ENCODE results near the gene RBM39.
"Not testable (repeated sequence)": the region's sequence is repeated elsewhere in the genome, so short reads cannot be mapped to it uniquely, and the experiment has no call there.

The RBM39 gene

DNA sequence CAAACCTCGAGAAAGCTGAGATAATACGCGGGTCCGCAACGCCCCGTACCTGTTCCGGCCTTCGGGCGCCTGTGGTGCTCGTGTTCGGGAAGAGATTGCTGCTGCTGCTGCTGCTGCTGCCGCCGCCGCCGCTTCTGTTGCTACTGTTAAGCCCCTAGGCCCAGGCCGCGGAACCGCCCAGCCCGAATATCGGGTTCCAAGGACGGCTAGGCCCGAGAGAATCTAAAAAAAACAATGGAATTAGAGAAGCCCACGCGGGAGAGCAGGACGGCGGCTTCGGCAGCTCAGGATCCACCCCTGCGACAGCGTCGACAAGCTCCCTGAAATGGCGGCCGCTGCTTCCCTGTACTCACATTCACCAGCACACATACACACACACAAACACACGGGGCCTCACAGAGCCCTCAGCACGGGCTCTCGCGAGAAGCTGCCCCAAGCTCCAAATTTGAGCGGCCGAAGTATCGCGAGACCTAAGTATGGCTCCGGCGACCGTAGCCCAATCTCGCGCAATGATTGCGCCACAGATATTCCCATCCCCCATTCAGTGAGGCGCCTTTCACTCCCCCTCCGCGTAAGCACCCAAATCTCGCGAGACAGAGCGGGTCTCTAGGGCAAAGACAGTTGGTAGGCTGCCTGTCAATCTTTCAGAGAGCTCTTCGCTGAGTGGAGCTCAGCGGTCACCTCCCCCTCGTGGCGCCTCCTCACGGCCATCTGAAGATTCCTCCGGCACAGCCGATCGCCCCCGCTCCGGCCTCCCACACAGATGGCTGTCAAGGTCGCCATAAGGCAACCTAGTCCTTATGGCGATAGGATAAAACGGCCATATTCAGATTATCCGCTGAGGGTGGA is at the start of gene RBM39:
RBM39 (minus strand) TSS at position 369 of the 849 bp plus-strand sequence. CDS start 1,386 bp downstream, outside the sequence.
- DNase-seq (ENCODE audit: low read depth): peak; percentile 98

DNA sequence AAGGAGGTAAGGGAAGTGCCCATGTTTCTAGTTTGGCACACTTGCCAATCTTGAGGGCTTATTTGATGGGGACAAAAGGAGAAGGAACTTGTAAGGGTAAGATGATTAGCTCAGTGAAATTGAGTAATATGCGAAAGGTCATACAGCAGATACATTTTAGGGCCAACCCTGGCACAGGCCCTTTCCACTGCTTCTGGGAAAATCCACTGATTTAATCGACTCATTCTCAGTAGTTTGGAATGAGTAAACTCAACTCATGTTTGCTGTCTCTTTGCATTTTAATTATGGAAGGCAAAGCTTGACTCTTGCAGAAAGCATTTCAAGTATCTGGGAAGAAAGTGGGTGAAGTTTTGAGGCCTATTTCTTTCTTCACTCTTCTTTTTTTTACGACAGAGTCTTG is 49.8 kb upstream of the RBM39 start:
- no peak for DNase-seq (ENCODE audit: low read depth)

DNA sequence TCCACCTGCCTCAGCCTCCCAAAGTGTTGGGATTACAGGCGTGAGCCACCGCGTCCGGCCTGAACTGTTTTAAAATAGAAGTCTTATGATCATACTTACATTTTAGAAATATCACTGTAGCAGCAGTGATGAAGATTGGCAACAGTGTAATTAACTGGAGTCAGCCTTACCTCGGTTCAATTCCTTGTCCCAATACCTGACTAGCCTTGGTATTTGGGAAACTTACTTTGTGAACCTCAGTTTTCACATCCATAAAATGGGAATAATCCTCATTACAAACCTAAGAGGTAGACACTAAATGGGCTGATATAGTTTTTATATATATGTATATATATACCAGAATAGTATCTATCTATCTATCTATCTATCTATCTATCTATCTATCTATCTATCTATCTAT is 49.0 kb upstream of the RBM39 start:
- DNase-seq (ENCODE audit: low read depth): no peak

GRCh38 chr20:35788796-35789195 is 46.7 kb upstream of the RBM39 start:
- DNase-seq (ENCODE audit: low read depth): no peak

DNA sequence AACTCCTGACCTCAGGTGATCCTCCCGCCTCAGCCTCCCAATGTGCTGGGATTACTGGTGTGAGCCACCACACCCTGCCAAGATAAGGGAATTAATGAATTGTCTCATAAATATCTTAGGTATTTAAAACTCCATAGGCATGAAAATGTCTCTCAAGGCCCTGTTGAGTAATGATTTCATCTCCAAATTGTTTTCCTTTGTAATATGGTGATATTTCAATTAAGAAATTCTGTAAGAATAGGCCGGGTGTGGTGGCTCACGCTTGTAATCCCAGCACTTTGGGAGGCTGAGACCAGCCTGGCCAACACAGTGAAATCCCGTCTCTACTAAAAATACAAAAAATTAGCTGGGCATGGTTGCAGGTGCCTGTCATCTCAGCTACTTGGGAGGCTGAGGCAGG is 43.5 kb upstream of the RBM39 start:
- not testable (repeated sequence) for DNase-seq (ENCODE audit: low read depth)

- DNase-seq (ENCODE audit: low read depth): not testable (repeated sequence)
Measured at GRCh38 chr20:35783811-35784210, 41.8 kb upstream of the RBM39 start.

DNA sequence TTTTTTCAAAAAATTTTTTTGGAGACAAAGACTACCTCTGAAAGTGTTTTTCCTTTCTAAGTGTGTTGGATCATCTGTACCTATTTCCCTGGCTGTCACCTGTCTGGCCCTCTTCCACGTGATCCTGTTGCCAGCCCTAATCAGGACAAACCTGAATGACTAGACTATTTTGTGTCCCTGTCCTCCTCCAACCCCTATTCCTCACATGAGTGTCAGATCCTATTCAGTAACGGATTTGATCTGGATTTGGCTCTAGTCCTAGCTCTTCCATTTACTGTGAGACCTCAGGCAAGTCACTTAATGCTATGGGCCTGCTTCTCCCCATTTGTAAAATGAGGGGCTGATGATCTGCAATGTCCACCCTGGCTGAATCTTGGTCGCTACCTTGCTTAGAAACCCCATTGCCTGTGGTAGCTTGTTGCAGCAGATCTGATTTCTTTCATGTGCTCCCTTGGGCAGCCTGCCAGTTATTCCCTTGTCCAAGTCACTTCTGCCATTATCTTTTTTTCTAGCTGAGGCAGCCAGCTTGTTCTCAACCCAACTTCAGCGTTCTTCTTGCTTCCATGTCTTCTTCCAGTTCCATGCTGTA is 34.5 kb upstream of the RBM39 start:
- no peak for DNase-seq (ENCODE audit: low read depth)

GRCh38 chr20:35774391-35774790 is 32.3 kb upstream of the RBM39 start:
- DNase-seq (ENCODE audit: low read depth): no peak

DNA sequence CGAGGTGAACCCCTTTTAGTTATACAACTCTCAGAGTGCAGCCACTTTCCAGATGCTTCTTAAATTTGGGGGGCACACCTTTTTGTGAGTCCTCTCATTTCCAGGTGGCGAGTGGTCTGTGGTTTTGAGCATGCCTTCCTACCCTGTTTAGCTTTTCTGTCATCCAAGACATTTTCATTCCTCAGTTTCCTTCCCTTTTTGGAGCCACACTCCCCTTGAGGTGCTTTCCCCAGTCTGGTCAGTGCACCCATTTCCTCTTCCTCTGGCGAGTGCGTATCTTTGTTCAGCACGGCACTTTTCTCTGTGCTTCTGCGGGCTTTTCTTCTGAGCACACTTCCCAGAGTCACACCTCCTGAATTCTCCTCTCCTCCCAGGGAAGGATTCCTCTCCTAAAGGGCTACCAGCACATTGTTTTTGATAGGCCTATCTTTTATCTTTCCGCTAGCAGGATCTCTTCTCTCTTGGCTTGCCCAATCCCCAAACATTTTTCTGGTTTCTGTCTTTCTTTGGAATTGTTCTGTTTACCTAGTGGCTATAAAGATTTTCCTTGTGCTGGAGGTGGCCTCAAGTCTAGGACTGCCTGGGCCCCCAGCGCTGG is 31.2 kb upstream of the RBM39 start:
- DNase-seq (ENCODE audit: low read depth): no peak

DNA sequence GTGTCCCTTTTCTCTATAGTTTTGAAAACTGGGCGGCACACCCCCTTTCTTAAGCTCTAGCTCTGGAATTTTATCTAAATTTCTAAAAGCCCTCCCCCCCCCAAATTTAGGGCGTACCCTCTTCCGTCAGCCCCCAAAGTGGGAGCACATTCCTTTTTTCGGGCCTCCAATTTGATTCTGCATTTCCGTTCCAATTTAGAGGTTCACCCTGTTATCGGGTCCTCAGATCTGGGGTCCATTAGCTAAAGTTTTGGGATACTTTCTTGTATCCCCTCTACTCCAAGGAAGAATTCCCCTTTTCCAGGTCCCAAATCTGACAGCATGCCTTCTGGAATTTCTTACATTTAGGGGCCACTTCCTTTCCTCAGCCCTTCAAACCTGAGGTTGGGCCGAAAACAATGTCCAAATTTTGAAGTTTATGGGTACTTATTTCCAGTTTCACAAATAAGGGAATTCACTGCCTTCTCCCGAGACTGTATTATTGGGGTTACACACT is 30.6 kb upstream of the RBM39 start:
- no peak for DNase-seq (ENCODE audit: low read depth)

DNA sequence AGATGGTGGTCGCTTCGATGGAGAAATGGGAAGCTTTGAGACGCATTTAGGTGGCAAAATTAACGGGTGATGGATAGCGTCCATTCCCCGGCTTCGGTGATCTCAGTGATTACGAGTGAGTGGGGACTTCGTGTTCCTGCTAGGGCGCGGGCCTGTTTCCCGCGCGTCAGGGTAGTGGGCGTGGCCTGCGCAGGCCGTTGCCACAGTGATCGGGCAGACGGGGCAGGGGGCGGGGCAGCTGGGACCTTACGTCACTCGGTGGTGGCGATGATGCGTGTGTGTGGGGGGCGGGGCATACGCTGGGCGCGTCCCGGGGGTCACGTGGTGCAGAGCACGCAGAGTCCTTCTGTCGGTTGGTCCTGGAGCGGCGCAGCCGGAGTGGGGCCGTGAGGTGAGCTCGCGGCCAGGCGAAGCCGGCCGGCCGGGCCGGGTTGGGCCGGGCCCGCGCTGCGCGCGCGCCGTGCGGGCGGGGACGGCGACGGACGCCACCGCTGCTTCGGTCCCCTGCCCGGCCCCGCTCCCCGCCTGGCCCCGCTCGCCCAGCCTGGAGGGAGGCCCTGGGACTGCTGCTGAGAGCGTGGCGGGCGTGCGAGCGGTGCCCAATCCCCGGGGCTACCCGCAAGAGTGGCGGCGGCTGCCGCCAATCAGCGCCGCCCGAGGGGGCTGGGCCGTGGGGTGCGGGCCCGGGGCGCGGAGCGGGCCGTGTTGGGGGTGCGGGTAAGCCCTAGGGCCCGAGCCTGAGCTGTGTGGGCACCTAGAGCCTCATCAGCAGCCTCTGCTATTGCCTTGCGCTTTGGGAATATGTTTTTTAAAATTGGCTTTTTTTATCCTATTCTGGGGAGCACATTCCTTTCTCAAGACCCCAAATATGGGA is 29.9 kb upstream of the RBM39 start, which contains the start of gene PHF20:
PHF20 (plus strand) TSS at position 327 of the 874 bp plus-strand sequence. CDS start 29,508 bp downstream, outside the sequence.
- DNase-seq (ENCODE audit: low read depth): peak; percentile 99

DNA sequence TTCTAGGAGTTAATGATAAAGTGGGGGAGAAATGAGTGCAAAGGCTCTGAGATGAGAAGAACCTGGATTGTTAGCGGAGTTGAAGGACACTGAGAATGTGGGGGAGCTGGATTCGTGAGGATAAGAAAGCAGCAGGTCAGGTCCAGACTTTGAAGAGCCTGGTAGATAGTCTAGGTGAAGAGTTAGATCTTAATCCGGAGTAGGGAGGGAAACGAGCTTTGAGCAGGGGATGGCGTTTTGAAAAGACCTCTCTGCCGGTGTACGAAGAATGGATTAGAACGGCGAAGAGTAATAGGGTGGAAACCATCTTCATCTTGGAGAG is 29.3 kb upstream of the RBM39 start:
- DNase-seq (ENCODE audit: low read depth): no peak

DNA sequence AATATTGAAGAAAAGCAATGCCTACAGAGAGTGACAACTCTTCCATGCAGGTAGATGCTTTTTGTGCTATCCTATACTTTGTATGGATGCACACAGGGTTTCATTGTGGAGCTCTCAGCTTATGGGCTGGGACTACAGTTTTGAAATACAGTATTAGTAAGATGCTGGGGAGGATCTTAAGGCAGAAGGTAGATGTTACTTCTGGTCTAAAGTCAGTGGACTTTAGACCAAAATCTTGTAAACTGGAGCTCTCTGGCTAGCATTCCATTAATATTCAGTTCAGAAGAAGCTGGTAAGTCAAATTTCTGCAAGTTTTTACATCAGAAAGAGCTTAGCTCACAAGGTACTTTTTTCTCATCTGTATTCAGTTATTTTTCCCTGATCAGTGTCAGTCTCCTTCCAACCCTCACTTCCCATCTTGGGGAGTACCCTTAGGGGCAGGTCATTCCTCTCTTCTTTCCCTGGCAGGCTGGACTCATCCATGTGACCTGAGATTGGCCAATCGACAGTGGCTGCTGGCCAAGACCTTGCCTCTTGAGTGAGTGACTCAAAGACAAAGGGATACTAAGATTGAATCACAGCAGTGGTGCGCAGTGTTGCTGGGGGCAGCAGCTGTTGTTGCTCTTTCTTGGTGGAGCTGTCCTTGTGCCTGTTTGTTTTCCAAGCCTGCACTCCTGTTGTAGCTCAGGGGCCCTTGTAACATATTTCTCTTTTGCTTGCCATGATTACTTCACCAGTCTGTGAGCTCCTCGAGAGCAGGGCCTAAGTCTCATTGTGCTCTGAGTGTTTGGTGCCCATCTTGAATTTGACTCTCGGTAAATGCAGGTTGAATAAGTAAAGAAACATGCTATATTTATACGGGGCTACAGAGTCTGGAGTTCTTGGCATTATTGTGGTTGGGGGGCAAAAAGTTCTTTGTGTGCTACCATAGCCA is 26.9 kb upstream of the RBM39 start:
- DNase-seq (ENCODE audit: low read depth): peak; percentile 18

DNA sequence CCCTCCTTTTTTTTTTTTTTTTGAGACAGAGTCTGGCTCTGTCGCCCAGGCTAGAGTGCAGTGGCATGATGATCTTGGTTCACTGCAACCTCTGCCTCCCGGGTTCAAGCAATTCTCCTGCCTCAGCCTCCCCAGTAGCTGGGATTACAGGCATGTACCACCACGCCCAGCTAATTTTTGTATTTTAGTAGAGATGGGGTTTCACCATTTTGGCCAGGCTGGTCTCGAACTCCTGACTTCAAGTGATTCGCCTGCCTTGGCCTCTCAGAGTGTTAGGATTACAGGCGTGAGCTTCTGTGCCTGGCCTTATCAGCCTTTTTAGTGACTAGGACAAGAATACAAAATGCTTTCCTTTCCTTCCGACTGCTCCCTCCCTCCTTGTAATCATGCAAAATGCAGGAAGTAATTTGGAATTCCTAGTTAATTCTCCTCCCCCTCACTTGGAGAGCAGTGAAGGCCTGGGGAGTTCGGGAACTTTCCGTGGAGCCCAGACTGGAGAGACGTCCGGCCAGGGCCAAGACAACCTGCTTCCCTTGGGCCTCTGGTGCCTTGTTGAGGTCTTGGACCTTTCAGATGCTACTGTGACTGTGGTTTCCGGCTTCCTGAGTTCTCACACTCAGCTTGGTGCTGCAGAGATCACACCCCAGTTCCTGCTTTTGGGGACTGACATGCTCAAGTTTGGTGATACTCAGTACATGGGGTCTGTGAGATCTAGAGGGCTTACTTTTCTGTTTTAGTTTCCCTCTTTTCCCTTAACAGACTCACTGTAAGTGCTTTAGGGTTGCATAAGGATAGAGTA is 25.8 kb upstream of the RBM39 start:
- peak; percentile 29 for DNase-seq (ENCODE audit: low read depth)

DNA sequence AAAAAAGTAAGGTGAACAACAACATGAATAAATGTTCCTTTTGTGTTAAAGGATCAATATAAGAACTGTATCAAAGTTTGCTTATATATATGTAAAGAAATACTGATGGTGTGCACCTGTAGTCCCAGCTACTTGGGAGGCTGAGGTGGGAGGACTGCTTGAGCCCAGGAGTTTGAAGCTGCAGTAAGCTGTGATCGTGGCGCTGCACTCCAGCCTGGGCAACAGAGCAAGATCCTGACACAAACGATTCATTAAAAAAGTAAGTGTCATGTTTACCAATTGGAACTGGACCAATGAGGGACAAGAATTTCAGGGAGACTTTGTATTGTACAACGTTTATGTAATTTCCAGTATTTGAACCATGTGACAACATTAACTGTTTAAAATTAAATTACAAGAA is 24.8 kb upstream of the RBM39 start:
- DNase-seq (ENCODE audit: low read depth): no peak

- not testable (repeated sequence) for DNase-seq (ENCODE audit: low read depth)
Measured at GRCh38 chr20:35764936-35765335, 22.9 kb upstream of the RBM39 start.

- DNase-seq (ENCODE audit: low read depth): no peak
Measured at GRCh38 chr20:35762461-35762860, 20.4 kb upstream of the RBM39 start.

- not testable (repeated sequence) for DNase-seq (ENCODE audit: low read depth)
Measured at GRCh38 chr20:35761548-35761947, 19.5 kb upstream of the RBM39 start.

GRCh38 chr20:35757098-35757705 is 15.1 kb upstream of the RBM39 start:
- DNase-seq (ENCODE audit: low read depth): no peak

DNA sequence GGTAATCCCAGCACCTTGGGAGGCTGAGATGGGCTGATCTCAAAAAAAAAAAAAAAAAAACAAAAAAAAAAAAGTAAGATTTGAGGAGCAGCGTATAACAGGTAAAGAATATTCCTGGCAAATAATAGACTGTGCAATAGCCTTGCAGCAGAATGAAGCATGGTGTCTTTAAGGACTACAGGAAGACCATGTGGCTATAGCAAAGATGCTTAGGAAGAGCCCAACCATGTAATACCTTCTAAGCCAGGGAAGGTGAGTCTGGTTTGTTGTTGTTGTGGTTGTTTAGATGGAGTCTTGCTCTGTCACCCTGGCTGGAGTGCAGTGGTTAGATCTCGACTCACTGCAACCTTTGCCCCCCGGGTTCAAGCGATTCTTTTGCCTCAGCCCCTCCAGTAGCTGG is 14.3 kb upstream of the RBM39 start:
- no peak for DNase-seq (ENCODE audit: low read depth)
